CD4-positive, alpha-beta T cell treated with Interleukin-4 for 1 hour (primary cell): ENCODE measurements around the gene TMCO5A.
A peak's percentile ranks its signal among the peaks of the same experiment; 100 is the strongest.

Experiments used
- DNase-seq, 2 donors: peaks; one replicate each; pipeline ENCODE4 v3.0.0-alpha.2; 2020 to 2022

Gene TMCO5A

GRCh38 chr15:37978231-37978630 is 43.8 kb downstream of the TMCO5A start:
- no peak for DNase-seq

GRCh38 chr15:37979671-37980409 is 45.4 kb downstream of the TMCO5A start:
- no peak for DNase-seq

- DNase-seq, result no peak
Measured at GRCh38 chr15:37981201-37981600, 46.8 kb downstream of the TMCO5A start.

GRCh38 chr15:37981775-37982174 is 47.3 kb downstream of the TMCO5A start:
- DNase-seq, result no peak

- DNase-seq, result no peak
Measured at GRCh38 chr15:37984368-37984767, 49.9 kb downstream of the TMCO5A start.

- DNase-seq, result peak in 1 of 2 donors; percentile 8
Measured at GRCh38 chr15:37995461-37996347, 61.3 kb downstream of the TMCO5A start.
